SK-N-SH (cell line): Measurements from ENCODE around the gene SEMA3D. TPM values are rescaled to one million over a fixed set of nuclear protein-coding genes. Genes with fewer than 3 reads are reported as not detected.

Experiments used
- CTCF ChIA-PET: fragments of 300-600, 350-600 bp; formaldehyde crosslinking; extraction: SDS; loops from one replicate; lab custom pipeline; 2021; lab: Yijun Ruan, JAX
- POLR2A ChIA-PET: fragments of 350-600 bp; sonication (Branson Sonifier 250); formaldehyde crosslinking; extraction: SDS; loops from one replicate; lab custom pipeline; 2020; ENCODE audit warnings: antibody characterized with exemption, inconsistent platforms; lab: Yijun Ruan, JAX
- DNase-seq: peaks from one replicate; pipeline ENCODE4 v3.0.0; 2012
- H2AFZ ChIP-seq: fragments of 200-600 bp; sonication (generic); 2 replicates; pipeline ENCODE4 v1.8.1; 2016; ENCODE audit warnings: antibody characterized with exemption, mild to moderate bottlenecking, low read depth
- H3F3A ChIP-seq: fragments of 200-600 bp; sonication (generic); replicated peaks from 2 replicates; pipeline ENCODE3; 2016; ENCODE audit warnings: antibody characterized with exemption, mild to moderate bottlenecking; ENCODE audit not compliant: insufficient read depth
- H3K27ac ChIP-seq, 2 experiments: fragments of 200-500 bp in 1 of 2; fragments of 200-600 bp in 1 of 2; sonication (Bioruptor generic) in 1 of 2; sonication (generic), shearing (Covaris generic) in 1 of 2; 2 replicates each; pipeline versions ENCODE4 v1.5.1 to v1.6.1; 2014 to 2016; ENCODE audit warnings: low read depth in 2 of 2, inconsistent platforms in 1 of 2, low read length in 1 of 2, mild to moderate bottlenecking in 1 of 2, mixed read lengths in 1 of 2
- H3K27me3 ChIP-seq: fragments of 200-600 bp; sonication (generic), shearing (Covaris generic); 2 replicates; pipeline ENCODE4 v1.6.1; 2016; ENCODE audit warnings: mixed run types; ENCODE audit not compliant: insufficient read depth
- H3K36me3 ChIP-seq, 2 experiments: fragments of 200-500 bp in 1 of 2; fragments of 200-600 bp in 1 of 2; sonication (Bioruptor generic) in 1 of 2; sonication (generic) in 1 of 2; replicated peaks in 1 of 2; 2 replicates each; pipeline versions ENCODE3 to v1.5.1; 2014 to 2016; ENCODE audit warnings: low read length in 1 of 2, mild to moderate bottlenecking in 1 of 2; ENCODE audit not compliant: insufficient read depth in 2 of 2, control insufficient read depth in 1 of 2
- H3K4me1 ChIP-seq, 2 experiments: fragments of 200-500 bp in 1 of 2; fragments of 200-600 bp in 1 of 2; sonication (Bioruptor generic) in 1 of 2; sonication (generic), shearing (Covaris generic) in 1 of 2; 2 replicates each; pipeline versions ENCODE4 v1.5.1 to v1.6.1; 2014 to 2016; ENCODE audit warnings: low read depth in 1 of 2, low read length in 1 of 2, mixed run types in 1 of 2; ENCODE audit not compliant: insufficient read depth in 2 of 2, control insufficient read depth in 1 of 2
- H3K4me2 ChIP-seq: fragments of 200-600 bp; sonication (generic), shearing (Covaris generic); 2 replicates; pipeline ENCODE4 v1.6.1; 2017; ENCODE audit warnings: mixed run types
- H3K4me3 ChIP-seq, 2 experiments: fragments of 200-500 bp in 1 of 2; fragments of 200-600 bp in 1 of 2; sonication (Bioruptor generic) in 1 of 2; sonication (generic), shearing (Covaris generic) in 1 of 2; 2 replicates each; pipeline versions ENCODE4 v1.5.1 to v1.8.1; 2014 to 2016; ENCODE audit warnings: low read depth in 2 of 2, inconsistent platforms in 1 of 2, low read length in 1 of 2, mild to moderate bottlenecking in 1 of 2, mixed read lengths in 1 of 2, moderate library complexity in 1 of 2
- H3K79me2 ChIP-seq: fragments of 200-600 bp; sonication (generic); 2 replicates; pipeline ENCODE4 v1.8.1; 2017; ENCODE audit warnings: mild to moderate bottlenecking; ENCODE audit not compliant: insufficient read depth
- H3K9ac ChIP-seq: fragments of 200-600 bp; sonication (generic); 2 replicates; pipeline ENCODE4 v1.6.1; 2017; ENCODE audit warnings: mixed run types
- H3K9me2 ChIP-seq: fragments of 200-600 bp; sonication (generic); 2 replicates; pipeline ENCODE4 v1.6.1; 2017; ENCODE audit warnings: mixed run types
- H3K9me3 ChIP-seq: fragments of 200-600 bp; sonication (generic); 2 replicates; pipeline ENCODE4 v1.6.1; 2017; ENCODE audit warnings: mixed run types, mild to moderate bottlenecking, moderate library complexity
- H4K20me1 ChIP-seq: fragments of 200-600 bp; sonication (generic); 2 replicates; pipeline ENCODE4 v1.6.1; 2017; ENCODE audit warnings: mild to moderate bottlenecking, mixed run types; ENCODE audit not compliant: insufficient read depth
- EZH2phosphoT487 ChIP-seq: fragments of 200-600 bp; sonication (generic); IDR thresholded peaks from 2 replicates; pipeline ENCODE4 v1.6.1; 2017; ENCODE audit warnings: low read depth, mixed run types, mild to moderate bottlenecking, antibody characterized with exemption, moderate library complexity, borderline replicate concordance
- GATA2 ChIP-seq: sonication (generic); formaldehyde crosslinking; IDR thresholded peaks from 2 replicates; pipeline ENCODE4 v1.5.0; 2020; ENCODE audit warnings: mild to moderate bottlenecking, missing genetic modification reagents
- IRF3 ChIP-seq: fragments of 150-350 bp; IDR thresholded peaks from 2 replicates; pipeline ENCODE4 v1.6.1; 2016; ENCODE audit warnings: mild to moderate bottlenecking, low read depth, low read length
- MAX ChIP-seq: IDR thresholded peaks from 2 replicates; pipeline ENCODE4 v1.4.0; 2012; ENCODE audit warnings: low read depth
- POLR2AphosphoS5 ChIP-seq: IDR thresholded peaks from 2 replicates; pipeline ENCODE4 v1.6.1; 2012; ENCODE audit warnings: low read depth, low read length
- SIN3A ChIP-seq: IDR thresholded peaks from 2 replicates; pipeline ENCODE4 v1.6.1; 2012; ENCODE audit warnings: low read depth, mild to moderate bottlenecking, low read length, moderate library complexity, borderline replicate concordance
- SMC3 ChIP-seq: IDR thresholded peaks from 2 replicates; pipeline ENCODE4 v1.6.1; 2012; ENCODE audit warnings: low read depth, low read length, improper control_type of control experiment
- TAF1 ChIP-seq: IDR thresholded peaks from 2 replicates; pipeline ENCODE4 v1.6.1; 2012; ENCODE audit warnings: low read depth, mild to moderate bottlenecking, low read length, moderate library complexity, borderline replicate concordance
- TEAD4 ChIP-seq: IDR thresholded peaks from 2 replicates; pipeline ENCODE4 v1.4.0; 2012; ENCODE audit warnings: mild to moderate bottlenecking, borderline replicate concordance; ENCODE audit not compliant: insufficient read depth
- USF1 ChIP-seq: IDR thresholded peaks from 2 replicates; pipeline ENCODE4 v1.4.0; 2012; ENCODE audit warnings: low read depth, borderline replicate concordance
- USF2 ChIP-seq: fragments of 150-350 bp; IDR thresholded peaks from 2 replicates; pipeline ENCODE4 v1.6.1; 2017; ENCODE audit warnings: antibody characterized with exemption, low read length, low read depth, borderline replicate concordance
- YY1 ChIP-seq: IDR thresholded peaks from 2 replicates; pipeline ENCODE4 v1.4.0; 2012; ENCODE audit warnings: low read depth, mild to moderate bottlenecking
- ZBTB33 ChIP-seq: IDR thresholded peaks from 2 replicates; pipeline ENCODE4 v1.4.0; 2012; ENCODE audit warnings: low read depth, borderline replicate concordance
- WGBS: methylation state at CpG from one replicate; pipeline ENCODE4 v1.1.6; 2017; ENCODE audit warnings: low lambda C conversion rate; 5-methylcytosine and 5-hydroxymethylcytosine counted together
- polyA plus RNA-seq, 3 experiments: library from polyadenylated mRNA; depleted of rRNA; stranded (reverse); fragments of >200 nt; gene quantifications; 2 replicates each; pipeline ENCODE4 v1.2.3, GENCODE V29; 2012

Gene SEMA3D
- polyA plus RNA-seq, 1 of the 3 experiments (the other 2 are of a cell fraction): 30.1 TPM

- H3K27me3 ChIP-seq: no peaks in the 10 kb centered on the region
- POLR2A ChIA-PET: no interaction called here
Observed at GRCh38 chr7:85061456-85061855, 125.4 kb downstream of the SEMA3D start.

More at GRCh38 chr7:85061456-85061855, 125.4 kb downstream of the SEMA3D start:
- H3K4me1 ChIP-seq: peaks cover 0 to 11% of the 10 kb centered on the region in 2 experiments; a peak in 2 of 4 replicates
- no peaks in the 10 kb centered on the region for H4K20me1 ChIP-seq
- no peaks in the 10 kb centered on the region; the same call in 1 of the 2 replicates for H3K9me2 ChIP-seq
- H3K36me3 ChIP-seq: peaks cover 9 to 20% of the 10 kb centered on the region in 2 experiments
- TF ChIP-seq TEAD4 (no peak), POLR2AphosphoS5 (no peak), IRF3 (no peak), ZBTB33 (no peak), YY1 (no peak), SMC3 (no peak), USF2 (no peak), TAF1 (no peak), SIN3A (no peak), EZH2phosphoT487 (no peak), USF1 (no peak), MAX (no peak), GATA2 (CRISPR knock-in tag) (no peak)
- no peak overlapping the region for H3K4me3 ChIP-seq
- no peaks in the 10 kb centered on the region for H3K79me2 ChIP-seq
- H3K9me3 ChIP-seq: no peaks in the 10 kb centered on the region
- H3F3A ChIP-seq: no peaks in the 10 kb centered on the region
- H3K4me2 ChIP-seq: no peak overlapping the region
- no peak overlapping the region for H2AFZ ChIP-seq
- no peak overlapping the region for H3K9ac ChIP-seq
- 88% methylated on average over 2 of the region's 2 CpGs for WGBS
- no peak overlapping the region for H3K27ac ChIP-seq
- no peak for DNase-seq
- CTCF ChIA-PET: interaction anchor here (1.4 to 6.5 kb wide), 2 partner anchors 19 to 50 kb away, joined by 4 to 25 read pairs; no protein-coding TSS in a partner anchor
